NT2/D1 (cell line): ENCODE results near the gene ARHGAP24.

Experiments
- DNase-seq: peaks from one replicate; pipeline ENCODE4 v3.0.0-alpha.2; 2011; ENCODE audit warnings: low read depth, low spot score
- H3K27me3 ChIP-seq: 2 replicates; pipeline ENCODE4 v1.6.0; 2011; ENCODE audit warnings: mild to moderate bottlenecking; ENCODE audit not compliant: insufficient read length, insufficient read depth
- H3K36me3 ChIP-seq: 2 replicates; pipeline ENCODE4 v1.6.1; 2011; ENCODE audit warnings: mild to moderate bottlenecking, low read length, mixed read lengths; ENCODE audit not compliant: insufficient read depth, insufficient read length
- H3K4me1 ChIP-seq: 2 replicates; pipeline ENCODE4 v1.5.1; 2011; ENCODE audit not compliant: insufficient read depth, insufficient read length
- H3K4me3 ChIP-seq: 2 replicates; pipeline ENCODE4 v1.5.1; 2011; ENCODE audit warnings: low read depth; ENCODE audit not compliant: insufficient read length
- H3K9ac ChIP-seq: 2 replicates; pipeline ENCODE4 v1.6.0; 2011; ENCODE audit warnings: low read depth; ENCODE audit not compliant: insufficient read length
- H3K9me3 ChIP-seq: 2 replicates; pipeline ENCODE4 v1.5.1; 2011; ENCODE audit warnings: mild to moderate bottlenecking, low read length; ENCODE audit not compliant: insufficient read depth
- SUZ12 ChIP-seq: IDR thresholded peaks from 2 replicates; pipeline ENCODE4 v1.6.1; 2011; ENCODE audit not compliant: insufficient read length, insufficient read depth; ENCODE audit errors: extremely low read depth
- YY1 ChIP-seq: IDR thresholded peaks from 2 replicates; pipeline ENCODE4 v1.6.1; 2011; ENCODE audit not compliant: insufficient read length, insufficient read depth
- ZNF274 ChIP-seq: IDR thresholded peaks from 2 replicates; pipeline ENCODE4 v1.6.1; 2011; ENCODE audit warnings: mild to moderate bottlenecking, low read depth, low read length

The ARHGAP24 gene

GRCh38 chr4:85747882-85748491 lies 273.0 kb downstream of the ARHGAP24 start:
- DNase-seq = peak; percentile 47
- H3K9ac ChIP-seq = no peak overlapping the region
- no peaks in the 10 kb centered on the region for H3K9me3 ChIP-seq
- no peaks in the 10 kb centered on the region for H3K27me3 ChIP-seq
- no peaks in the 10 kb centered on the region for H3K4me1 ChIP-seq
- H3K4me3 ChIP-seq = no peak overlapping the region
- H3K36me3 ChIP-seq = no peaks in the 10 kb centered on the region
- TF ChIP-seq YY1 (no peak), ZNF274 (no peak), SUZ12 (no peak)

- Histone ChIP-seq H3K9ac (no peak overlapping the region), H3K4me1 (no peaks in the 10 kb centered on the region)
- DNase-seq = no peak
Observed at GRCh38 chr4:85748654-85749053, 273.7 kb downstream of the ARHGAP24 start.

DNA sequence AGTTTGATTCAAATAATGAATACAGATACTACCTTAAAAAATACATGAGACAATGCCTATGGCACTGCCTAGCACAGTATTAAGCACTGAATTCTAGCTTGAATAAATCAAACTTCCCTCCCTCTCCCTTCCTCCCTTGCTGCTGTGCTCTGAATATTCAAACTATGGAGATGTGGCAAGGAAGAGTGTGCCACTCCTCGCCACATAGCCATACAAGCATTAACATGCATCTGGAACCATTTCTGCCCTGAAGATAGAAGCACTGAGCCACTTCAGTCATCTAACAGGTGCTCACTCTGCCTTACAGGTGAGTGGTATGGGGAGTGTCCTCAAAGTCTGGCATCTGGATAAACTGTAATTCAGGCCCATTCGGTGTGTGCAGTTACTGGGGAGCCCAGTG lies 276.9 kb downstream of the ARHGAP24 start:
- Histone ChIP-seq H3K9ac (no peak overlapping the region), H3K4me1 (no peaks in the 10 kb centered on the region), H3K36me3 (no peaks in the 10 kb centered on the region), H3K4me3 (no peak overlapping the region), H3K27me3 (no peaks in the 10 kb centered on the region), H3K9me3 (no peaks in the 10 kb centered on the region)
- TF ChIP-seq YY1 (no peak), ZNF274 (no peak), SUZ12 (no peak)
- DNase-seq = no peak

More at GRCh38 chr4:85748654-85749053, 273.7 kb downstream of the ARHGAP24 start:
- TF ChIP-seq YY1 (no peak), SUZ12 (no peak), ZNF274 (no peak)
- H3K36me3 ChIP-seq = no peaks in the 10 kb centered on the region
- no peak overlapping the region for H3K4me3 ChIP-seq
- H3K27me3 ChIP-seq = no peaks in the 10 kb centered on the region
- H3K9me3 ChIP-seq = no peaks in the 10 kb centered on the region

DNA sequence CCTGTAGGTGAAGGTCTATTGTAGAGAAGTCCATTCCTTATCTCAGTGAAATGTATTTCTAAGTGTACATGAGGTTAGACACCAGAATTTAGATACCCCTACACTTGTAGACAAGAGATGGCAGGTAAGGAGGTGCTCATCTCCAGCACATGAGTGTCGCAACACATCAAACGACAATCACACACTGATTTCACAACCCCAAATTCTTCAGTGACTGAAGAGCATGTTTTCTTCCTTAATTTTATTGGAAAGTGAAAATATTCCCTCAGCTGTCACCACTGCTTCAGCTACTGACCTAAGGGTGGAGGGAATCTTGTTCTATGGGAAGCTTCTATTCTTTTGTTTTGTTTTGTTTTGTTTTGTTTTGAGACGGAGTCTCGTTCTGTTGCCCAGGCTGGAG lies 280.3 kb downstream of the ARHGAP24 start:
- DNase-seq = no peak
- Histone ChIP-seq H3K4me3 (no peak overlapping the region), H3K27me3 (no peaks in the 10 kb centered on the region), H3K36me3 (no peaks in the 10 kb centered on the region), H3K9me3 (no peaks in the 10 kb centered on the region), H3K9ac (no peak overlapping the region), H3K4me1 (no peaks in the 10 kb centered on the region)
- TF ChIP-seq SUZ12 = no peak

- no peaks in the 10 kb centered on the region for H3K36me3 ChIP-seq
- no peak for TF ChIP-seq SUZ12
- TF ChIP-seq YY1 = no peak
- TF ChIP-seq ZNF274 = no peak
- no peaks in the 10 kb centered on the region for H3K27me3 ChIP-seq
Observed at GRCh38 chr4:85756938-85757337, 282.0 kb downstream of the ARHGAP24 start.

DNA sequence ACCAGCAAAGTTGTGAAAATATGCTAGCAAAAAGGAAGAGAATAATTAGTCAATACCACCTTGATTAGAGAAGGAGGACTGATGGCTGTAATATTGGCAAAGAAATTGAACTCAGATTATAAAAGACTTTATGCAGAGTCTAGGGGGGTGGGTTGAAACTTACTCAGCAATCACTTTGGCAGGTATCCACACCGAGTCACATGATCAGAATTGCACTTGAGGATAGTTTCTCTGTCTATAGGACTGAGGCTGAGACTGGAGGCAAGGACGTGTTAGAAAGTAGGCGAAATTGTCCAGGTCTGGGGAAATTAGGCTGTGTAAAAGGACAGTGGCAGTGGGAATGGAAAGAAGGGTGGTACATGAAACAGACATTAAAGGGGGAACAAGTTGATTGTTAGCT lies 284.4 kb downstream of the ARHGAP24 start:
- Histone ChIP-seq H3K36me3 (no peaks in the 10 kb centered on the region), H3K27me3 (no peaks in the 10 kb centered on the region), H3K4me1 (no peaks in the 10 kb centered on the region), H3K9me3 (no peaks in the 10 kb centered on the region), H3K4me3 (no peak overlapping the region), H3K9ac (no peak overlapping the region)
- TF ChIP-seq SUZ12 (no peak), YY1 (no peak), ZNF274 (no peak)
- no peak for DNase-seq

More at GRCh38 chr4:85756938-85757337, 282.0 kb downstream of the ARHGAP24 start:
- Histone ChIP-seq H3K4me3 (no peak overlapping the region), H3K9me3 (no peaks in the 10 kb centered on the region), H3K9ac (no peak overlapping the region), H3K4me1 (no peaks in the 10 kb centered on the region)
- no peak for DNase-seq

DNA sequence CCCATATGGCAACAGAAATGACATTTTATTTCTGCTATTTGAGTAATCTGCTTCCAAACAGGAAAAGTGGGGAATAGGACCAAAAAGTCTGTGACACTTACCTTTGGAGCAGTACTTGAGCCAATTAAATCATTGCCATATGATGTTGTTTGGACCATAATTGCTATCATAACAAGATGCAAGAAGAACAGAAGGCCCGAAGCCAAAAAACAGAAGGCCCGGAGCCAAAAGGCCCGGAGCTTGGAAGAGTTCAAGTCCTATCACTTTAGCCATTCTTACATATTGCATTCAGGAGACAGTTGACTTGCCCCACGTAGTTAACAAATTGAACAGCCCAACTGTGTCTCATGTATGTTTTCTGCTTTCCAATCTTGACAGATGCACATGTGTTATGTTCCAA lies 285.6 kb downstream of the ARHGAP24 start:
- Histone ChIP-seq H3K4me3 (no peak overlapping the region), H3K27me3 (no peaks in the 10 kb centered on the region), H3K9me3 (no peaks in the 10 kb centered on the region), H3K36me3 (no peaks in the 10 kb centered on the region), H3K4me1 (no peaks in the 10 kb centered on the region), H3K9ac (no peak overlapping the region)
- TF ChIP-seq YY1 (no peak), ZNF274 (no peak), SUZ12 (no peak)
- no peak for DNase-seq
